PFSK-1 (cell line): Measurements from ENCODE around the gene LRRC55.
A peak's percentile ranks its signal among the peaks of the same experiment; 100 is the strongest.

ENCODE experiments used
- FOXP2 ChIP-seq: optimal IDR thresholded peaks from 2 replicates; pipeline ENCODE3; 2011; ENCODE audit warnings: borderline replicate concordance, control low read depth, inconsistent platforms; ENCODE audit not compliant: insufficient read depth; ENCODE audit errors: extremely low read length, extremely low read depth
- POLR2AphosphoS5 ChIP-seq: IDR thresholded peaks from 2 replicates; pipeline ENCODE4 v1.6.1; 2012; ENCODE audit warnings: low read depth, mild to moderate bottlenecking, control low read depth, low read length, moderate library complexity
- REST ChIP-seq, 2 experiments: IDR thresholded peaks; 2 replicates each; pipeline versions ENCODE4 v1.6.1 to v1.8.0; 2011 to 2012; ENCODE audit warnings: low read depth in 2 of 2, low read length in 2 of 2, control low read depth in 1 of 2, inconsistent platforms in 1 of 2, mild to moderate bottlenecking in 1 of 2, moderate library complexity in 1 of 2; ENCODE audit not compliant: insufficient read depth in 1 of 2
- SIN3A ChIP-seq: IDR thresholded peaks from 2 replicates; pipeline ENCODE4 v1.6.1; 2012; ENCODE audit warnings: mild to moderate bottlenecking, low read length, moderate library complexity, borderline replicate concordance; ENCODE audit not compliant: insufficient read depth
- TAF1 ChIP-seq: IDR thresholded peaks from 2 replicates; pipeline ENCODE4 v1.6.1; 2012; ENCODE audit warnings: low read length, control low read depth, borderline replicate concordance; ENCODE audit not compliant: insufficient read depth

LRRC55 gene

DNA sequence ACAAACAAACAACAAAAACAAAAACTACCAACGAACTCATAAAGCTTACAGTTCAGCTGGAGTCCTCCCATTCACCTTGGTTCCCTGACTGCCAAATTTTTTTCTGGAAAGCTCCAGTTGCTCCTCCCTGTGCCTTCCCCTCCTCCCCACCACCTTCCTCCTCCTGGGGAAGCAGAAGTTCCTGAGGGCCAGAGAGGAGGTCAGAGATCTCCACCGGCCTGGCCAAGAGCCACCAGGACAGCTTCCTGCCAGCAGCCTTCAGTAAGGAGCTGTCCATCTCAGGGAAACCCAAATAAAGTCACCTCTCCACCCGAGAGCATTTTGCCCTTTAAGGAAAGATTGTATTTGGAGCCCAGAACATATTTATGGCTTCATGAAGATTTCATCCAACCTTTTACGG is 35.3 kb downstream of the LRRC55 start:
- no peak for TF ChIP-seq FOXP2
- TF ChIP-seq POLR2AphosphoS5 = no peak
- TF ChIP-seq REST (IDR thresholded peaks at IDR 0.05; ENCODE audit: insufficient read depth in 1 of 2, low read depth in 2 of 2, low read length in 2 of 2) = peak; percentile 79 to 89
- TF ChIP-seq SIN3A = no peak

- no peak for TF ChIP-seq TAF1
These were observed 37.4 kb downstream of the LRRC55 start for GRCh38 chr11:57219021-57219627.

DNA sequence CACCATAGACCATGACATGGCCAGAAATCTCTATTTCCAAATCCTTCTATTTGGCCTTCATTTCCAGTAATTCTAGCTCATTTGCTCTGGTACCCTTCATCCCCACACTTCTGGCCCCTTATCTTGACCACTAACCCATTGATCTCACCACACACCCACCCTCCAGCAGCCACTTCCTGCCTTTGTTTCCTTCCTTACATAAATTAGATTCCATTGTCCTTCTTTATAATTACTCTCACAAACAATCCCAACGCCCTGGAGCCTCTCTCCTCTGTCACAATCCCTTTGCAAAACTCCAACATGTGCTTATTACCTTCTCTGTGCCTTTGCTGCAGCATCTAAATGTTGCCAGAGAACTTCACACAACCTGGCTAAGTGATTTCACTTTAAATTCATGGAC is 40.5 kb downstream of the LRRC55 start:
- no peak for TF ChIP-seq TAF1
- no peak for TF ChIP-seq FOXP2
- no peak for TF ChIP-seq REST (IDR thresholded peaks at IDR 0.05; ENCODE audit: insufficient read depth in 1 of 2, low read depth in 2 of 2, low read length in 2 of 2)

- TF ChIP-seq SIN3A (no peak), TAF1 (no peak), POLR2AphosphoS5 (no peak), REST (IDR thresholded peaks at IDR 0.05; ENCODE audit: insufficient read depth in 1 of 2, low read depth in 2 of 2, low read length in 2 of 2) (no peak), FOXP2 (no peak)
These were observed 41.8 kb downstream of the LRRC55 start for GRCh38 chr11:57223601-57224000.

- no peak for TF ChIP-seq SIN3A
These were observed 42.4 kb downstream of the LRRC55 start for GRCh38 chr11:57224128-57224527.

GRCh38 chr11:57224537-57224936 is 42.8 kb downstream of the LRRC55 start:
- TF ChIP-seq POLR2AphosphoS5 (no peak), REST (IDR thresholded peaks at IDR 0.05; ENCODE audit: insufficient read depth in 1 of 2, low read depth in 2 of 2, low read length in 2 of 2) (no peak), FOXP2 (no peak), SIN3A (no peak), TAF1 (no peak)
